Measurements from ENCODE around the gene ERICH6.

The ERICH6 gene

DNA sequence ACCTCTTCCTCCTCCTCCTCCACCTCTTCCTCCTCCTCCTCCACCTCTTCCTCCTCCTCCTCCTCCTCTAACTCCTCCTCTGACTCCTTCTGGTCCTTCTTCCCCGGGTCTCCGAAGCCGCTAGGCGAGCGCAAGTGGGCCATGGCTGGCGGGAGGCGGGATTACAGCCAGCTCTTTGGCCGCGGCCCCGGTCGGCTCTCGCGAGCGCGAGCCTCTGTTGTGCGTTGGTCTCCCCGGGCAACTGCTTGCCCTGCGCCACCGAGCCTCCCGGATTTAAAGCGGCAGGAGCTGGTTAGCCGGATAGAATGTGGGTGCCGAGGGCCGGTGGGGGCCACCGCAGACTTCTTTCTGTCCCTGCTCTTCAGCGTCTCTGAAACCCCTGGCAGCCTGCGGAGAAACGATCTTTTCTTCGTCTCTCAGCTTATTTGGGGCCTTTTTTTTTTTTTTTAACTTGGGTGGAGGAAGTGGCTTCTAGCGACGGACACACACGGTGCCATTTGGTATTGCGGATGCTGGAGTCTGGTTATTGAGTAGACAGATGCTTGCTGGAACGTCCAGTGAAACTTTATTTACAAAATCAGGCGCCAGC lies at the start of gene ERICH6:
Gene ERICH6 (minus strand): TSS at position 165 of the 589 bp plus-strand sequence. CDS start 22 bp downstream, at position 143.
- DNase-seq (ENCODE audit: low spot score) = peak; percentile 92

DNA sequence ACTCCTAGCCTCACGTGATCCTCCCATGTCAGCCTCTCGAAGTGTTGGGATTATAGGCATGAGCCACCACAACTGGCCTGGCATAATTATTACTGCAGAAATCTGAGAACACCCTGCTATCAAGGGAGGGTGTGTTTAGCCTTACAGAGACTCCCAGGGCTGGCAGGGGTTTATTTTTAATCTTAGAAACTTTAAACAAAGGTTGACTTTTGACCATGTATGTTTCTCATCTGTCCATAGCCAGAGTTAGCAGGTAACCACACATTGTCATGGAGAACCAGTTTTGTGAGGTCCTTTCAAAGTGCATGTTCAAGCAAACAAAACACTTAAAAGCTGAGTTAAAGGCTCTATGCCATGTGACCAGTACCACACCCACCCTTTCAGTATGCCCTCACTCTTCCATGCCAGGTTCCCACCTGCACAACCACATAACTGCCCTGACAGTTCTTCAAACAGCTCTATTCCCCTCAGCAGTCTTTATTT lies 48.1 kb upstream of the ERICH6 start:
- DNase-seq (ENCODE audit: low spot score) = no peak

- no peak for DNase-seq (ENCODE audit: low spot score)
These were observed 45.5 kb upstream of the ERICH6 start for GRCh38 chr3:150749255-150749654.

DNA sequence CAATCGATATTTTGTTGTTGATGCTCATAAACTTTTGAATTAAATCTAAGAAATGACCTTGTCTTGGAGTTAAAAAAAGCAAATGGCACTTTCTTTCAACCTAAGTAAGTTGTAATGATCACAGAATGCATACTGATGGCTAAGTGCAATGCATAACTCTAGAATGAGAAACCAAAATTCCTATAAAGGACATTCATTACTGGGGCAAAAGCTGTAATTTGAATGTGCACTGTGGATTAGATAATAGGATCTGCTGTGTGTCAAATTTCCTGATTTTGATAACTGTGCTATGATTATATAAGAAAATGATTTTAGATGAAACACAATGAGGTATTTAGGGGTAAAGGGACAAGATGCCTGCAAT lies 44.9 kb upstream of the ERICH6 start:
- DNase-seq (ENCODE audit: low spot score) = no peak

- no peak for DNase-seq (ENCODE audit: low spot score)
These were observed 44.4 kb upstream of the ERICH6 start for GRCh38 chr3:150747886-150748683.

DNA sequence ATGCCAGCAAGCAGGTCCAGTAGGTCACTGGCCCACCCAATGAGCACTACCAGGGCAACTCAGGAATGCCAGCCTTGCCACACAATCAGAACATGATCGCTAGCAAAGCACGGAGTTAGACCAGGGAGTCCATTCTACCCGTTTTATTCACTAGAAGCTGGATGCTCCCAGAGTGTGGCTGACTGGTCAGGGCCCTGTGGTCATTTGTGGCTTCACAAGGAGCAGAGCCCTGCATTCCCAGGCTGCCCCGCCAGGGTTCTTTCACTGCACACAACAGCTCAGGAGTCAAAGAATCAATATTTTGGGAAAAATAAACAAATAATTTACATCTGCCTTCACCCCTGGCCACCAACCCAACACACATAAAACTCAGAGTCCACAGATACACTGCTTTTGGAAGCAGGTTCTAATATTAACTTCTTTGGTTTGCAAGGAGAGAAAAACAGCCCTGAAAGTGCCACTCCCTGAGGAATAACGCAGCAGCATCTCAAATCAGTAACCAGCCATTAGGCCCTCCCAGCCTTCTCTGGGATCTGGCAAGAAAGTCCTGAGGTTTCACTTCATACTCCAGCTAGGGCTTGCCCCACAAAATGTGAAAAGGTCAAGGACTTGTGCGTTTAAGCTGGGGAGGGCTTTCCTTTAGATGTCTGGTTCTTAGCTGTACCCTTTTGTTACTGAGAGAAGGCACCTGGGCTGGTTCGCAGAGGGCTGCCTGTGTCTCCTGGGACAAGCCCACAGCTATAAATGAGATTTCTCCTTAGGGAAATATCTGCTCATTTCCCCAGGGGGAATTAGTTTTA lies 43.3 kb upstream of the ERICH6 start:
- DNase-seq (ENCODE audit: low spot score) = no peak

- DNase-seq (ENCODE audit: low spot score) = no peak
These were observed 42.1 kb upstream of the ERICH6 start for GRCh38 chr3:150745832-150746231.

- DNase-seq (ENCODE audit: low spot score) = no peak
These were observed 41.1 kb upstream of the ERICH6 start for GRCh38 chr3:150744919-150745211.

DNA sequence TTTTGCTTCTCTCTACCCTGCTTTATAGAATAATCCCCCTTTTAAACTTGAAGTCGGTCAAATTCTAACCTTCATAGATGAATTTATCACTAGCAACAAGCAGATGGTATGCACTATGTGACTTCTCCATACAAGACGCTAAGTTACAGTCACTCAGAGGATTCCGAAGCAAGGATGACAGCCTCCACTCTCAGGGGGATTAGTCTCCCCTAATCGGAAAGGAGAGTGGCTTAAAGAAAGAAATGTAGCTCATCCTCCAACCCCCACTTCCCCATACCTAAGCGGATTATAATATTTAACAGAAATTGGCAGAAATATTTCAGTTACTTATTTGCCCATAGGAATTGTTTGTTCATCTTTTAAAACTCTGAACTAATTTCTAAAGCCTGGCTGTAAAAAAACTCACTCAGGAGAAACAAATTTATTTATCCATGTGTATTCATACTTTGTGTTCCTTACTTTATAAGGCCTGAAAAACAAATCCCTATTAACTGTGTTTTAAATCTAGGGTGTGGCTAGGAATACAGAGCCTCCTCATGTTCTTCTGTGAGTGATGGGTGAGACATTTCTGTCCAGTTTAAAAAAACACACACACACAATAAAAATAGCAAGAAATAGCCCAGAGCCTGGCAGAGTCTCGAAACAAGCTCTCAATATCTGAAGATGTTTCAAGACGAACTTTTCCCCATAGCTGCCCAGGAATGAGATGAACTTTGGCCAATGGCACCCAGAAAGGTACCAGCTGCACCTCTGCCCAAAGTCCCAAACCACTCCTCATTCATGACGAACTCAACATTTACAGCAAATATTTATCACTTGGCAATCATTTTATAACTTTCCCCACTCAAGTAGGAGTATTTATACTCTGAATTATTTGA lies 40.6 kb upstream of the ERICH6 start:
- no peak for DNase-seq (ENCODE audit: low spot score)

DNA sequence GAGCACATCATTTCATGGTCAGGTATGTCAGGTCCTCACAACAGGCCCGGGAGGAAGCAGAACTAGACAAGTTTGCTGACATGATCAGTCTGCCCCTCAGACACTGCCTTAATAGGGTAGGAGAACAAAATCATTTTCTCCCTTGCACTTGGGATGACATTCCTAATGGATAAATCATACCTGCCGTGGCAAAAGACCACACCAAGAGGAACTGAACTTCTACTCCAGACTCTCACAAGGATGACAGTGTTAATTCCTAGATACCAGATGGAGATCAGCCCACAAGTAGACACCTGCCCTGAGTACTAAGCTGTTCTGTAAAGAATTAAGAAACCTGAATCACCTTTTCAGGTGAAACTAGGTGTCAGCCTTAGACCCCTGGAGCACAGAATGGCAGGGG lies 39.8 kb upstream of the ERICH6 start:
- DNase-seq (ENCODE audit: low spot score) = no peak

DNA sequence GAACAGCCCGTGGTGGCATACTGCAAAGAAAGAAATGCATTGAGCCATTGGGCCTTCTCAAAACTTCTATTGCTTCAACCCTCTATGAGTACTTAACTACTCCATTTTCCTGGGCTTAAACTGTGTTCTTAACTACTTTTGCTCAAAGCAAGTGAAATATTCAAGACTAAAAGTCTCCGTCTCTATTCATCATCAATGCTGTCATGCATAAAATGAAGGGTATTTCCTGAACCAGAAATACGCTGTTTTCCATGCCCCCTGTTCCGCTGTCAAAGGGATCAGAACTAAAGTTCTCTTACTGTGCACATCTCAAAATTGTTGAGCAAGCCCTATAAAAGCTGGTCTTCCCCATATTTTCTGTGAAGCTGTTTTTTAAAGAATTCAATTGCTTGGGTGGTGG lies 39.0 kb upstream of the ERICH6 start:
- no peak for DNase-seq (ENCODE audit: low spot score)

DNA sequence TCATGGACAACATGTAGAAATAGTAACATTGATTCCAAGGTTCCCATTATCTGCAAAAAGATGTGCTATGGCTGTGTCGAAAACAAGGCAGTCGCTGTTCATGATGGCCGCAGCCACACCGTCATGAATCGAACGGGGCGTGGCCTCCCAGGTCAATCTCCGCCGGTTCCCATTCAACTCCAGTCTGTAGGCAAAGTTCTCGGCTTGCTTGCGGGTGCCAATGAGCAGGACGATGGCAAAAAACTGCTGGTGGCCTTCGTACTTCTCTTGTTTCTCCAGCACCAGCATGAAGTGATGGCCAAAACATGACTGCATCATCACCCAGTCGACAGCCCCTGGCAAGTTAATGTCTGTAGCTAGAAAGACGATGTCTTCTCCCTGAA lies 38.4 kb upstream of the ERICH6 start:
- DNase-seq (ENCODE audit: low spot score) = no peak

DNA sequence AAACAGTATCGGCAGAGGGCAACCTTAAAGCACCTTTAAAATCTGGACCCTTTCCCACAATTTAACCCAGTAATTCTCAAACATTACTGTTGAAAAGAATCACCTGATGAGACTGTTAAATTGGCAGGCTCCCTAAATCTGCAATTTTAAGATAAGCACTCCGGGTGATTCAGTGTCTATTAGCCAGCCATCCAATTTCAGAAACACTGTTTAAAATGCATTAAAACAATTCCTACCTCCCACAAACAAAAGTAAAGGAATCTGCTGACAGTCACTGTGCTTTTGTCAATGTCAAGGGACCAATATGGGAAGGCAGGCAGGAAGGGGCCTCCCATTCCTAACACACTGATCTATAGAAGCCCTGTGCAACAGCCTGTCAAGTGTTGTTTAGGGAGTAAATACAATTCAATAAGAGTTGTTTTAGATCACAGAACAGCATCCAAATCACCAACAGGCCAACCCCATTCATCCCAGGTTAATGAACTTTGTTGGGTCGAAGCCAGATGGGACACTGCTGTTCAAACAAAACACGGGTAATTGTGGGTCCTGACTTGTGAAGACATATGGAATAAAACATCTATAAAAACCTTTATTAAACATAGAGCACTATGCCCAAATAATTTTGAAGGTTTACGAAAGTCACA lies 37.9 kb upstream of the ERICH6 start:
- no peak for DNase-seq (ENCODE audit: low spot score)

- DNase-seq (ENCODE audit: low spot score) = no peak
These were observed 37.2 kb upstream of the ERICH6 start for GRCh38 chr3:150740733-150741496.

DNA sequence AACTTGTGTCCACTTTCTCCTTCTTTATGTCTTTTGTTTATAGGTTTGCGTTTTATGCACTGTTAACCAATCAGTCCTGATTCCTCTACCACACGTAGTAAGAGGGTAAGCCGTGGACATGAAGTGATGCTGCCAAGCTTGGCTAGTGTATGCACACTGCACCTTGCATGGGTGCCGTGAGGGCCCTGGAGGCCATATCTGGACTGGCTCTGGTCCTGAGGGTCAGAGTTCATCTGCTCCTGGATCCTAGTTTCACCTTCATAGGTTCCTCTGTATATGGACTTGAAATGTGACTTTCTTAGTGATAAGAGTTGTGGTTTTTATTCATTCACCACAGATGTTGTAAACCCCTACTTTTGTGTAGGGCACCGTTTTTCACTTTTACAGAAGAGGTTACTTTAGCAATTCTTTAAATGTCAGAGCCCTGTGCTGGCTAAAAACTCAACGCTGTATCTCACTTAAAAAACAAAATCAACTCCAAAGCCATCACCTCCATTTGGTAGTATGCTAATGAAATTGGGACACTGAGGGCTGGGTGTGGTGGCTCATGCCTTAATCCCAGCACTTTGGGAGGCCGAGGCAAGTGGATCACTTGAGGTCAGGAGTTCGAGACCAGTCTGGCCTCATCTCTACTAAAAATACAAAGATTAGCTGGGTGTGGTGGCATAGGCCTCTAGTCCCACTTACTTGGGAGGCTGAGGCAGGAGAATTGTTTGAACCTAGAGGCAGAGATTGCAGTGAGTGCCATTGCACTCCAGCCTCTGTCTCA lies 36.3 kb upstream of the ERICH6 start:
- DNase-seq (ENCODE audit: low spot score) = no peak

DNA sequence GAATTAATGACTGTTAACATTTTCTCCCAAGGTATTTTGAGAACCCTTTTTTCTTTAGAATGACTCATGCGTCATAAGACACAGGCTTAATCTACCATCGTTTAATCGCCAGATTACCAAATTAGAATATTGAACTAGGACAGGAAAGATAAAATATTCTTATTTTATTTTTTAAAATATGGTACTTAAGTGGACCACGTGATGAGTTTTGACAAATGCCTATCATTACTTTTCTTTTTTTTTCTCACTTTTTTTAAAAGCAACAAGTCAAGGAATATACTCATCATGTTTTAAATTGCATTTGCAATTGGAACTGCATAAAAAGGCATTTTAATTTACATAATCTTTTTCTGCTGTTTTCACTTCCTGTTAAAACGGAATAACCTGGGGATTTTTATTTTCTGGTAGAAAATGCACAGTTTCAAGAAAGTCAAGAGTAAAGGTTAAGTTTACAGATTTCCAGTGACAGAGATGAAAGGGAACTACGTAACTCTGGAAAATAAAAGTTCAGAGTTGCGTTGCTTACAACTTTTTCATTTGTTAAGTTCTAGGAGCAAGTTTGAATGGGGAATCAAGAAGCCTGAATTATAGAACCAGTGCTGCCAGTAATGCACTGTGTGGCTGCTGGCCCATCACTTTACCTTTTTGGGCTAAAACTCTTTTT lies 35.6 kb upstream of the ERICH6 start:
- DNase-seq (ENCODE audit: low spot score) = no peak

GRCh38 chr3:150738688-150739087 lies 35.0 kb upstream of the ERICH6 start:
- DNase-seq (ENCODE audit: low spot score) = no peak

DNA sequence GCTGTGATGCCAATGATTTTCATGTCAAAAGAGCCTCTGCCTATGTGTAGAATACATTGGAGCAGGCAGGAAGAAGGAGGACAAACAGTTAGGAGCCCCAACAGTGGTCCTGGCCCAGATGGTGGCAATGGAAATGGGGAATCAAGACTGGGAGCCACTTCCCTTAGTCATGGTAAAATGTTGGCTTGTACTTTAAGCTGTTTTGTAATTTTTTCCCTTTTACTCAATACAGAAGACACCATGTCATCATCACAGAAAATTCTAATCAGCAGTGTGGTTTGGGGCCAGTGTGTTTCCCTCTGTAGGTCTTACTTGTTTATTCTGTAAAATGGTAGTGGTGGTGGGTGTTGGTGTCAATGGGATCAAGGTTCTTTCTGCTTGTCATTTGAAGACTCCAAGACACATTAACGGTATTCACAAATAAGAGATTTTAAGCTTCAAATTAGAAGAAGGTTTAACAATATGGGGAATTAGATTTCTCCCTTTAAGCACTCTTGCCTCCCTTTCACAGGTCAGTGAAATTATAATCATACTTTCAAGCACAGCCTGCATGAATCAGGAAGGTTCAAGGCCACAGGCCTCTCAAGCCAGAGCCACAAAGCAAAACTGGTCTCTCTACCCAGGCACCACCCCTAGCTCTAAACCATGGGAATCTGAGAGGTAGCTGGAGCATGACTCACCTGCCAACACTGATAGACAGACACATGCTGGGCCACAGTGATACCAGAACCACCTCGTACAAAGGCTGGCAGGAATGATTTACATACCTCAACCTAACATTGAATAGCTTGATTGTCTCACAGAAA lies 34.4 kb upstream of the ERICH6 start:
- no peak for DNase-seq (ENCODE audit: low spot score)

Data from COLO829 (cell line).